H9 (cell line): ENCODE data around the gene ADGRD1. TPM values are rescaled to one million over a fixed set of nuclear protein-coding genes. Genes with fewer than 3 reads are reported as not detected.

ENCODE experiments used
- DNase-seq: peaks from one replicate; pipeline ENCODE4 v3.0.0-alpha.2; 2017
- H2AFZ ChIP-seq: one replicate; pipeline ENCODE4 v1.6.1; 2013; ENCODE audit warnings: mild to moderate bottlenecking, low read length, control low read depth, moderate library complexity
- H2AK5ac ChIP-seq: 2 replicates; pipeline ENCODE4 v1.6.1; 2013; ENCODE audit warnings: low read length, control low read depth, mixed read lengths; ENCODE audit not compliant: insufficient read length
- H2BK120ac ChIP-seq: one replicate; pipeline ENCODE4 v1.6.1; 2013; ENCODE audit warnings: low read depth, mild to moderate bottlenecking, low read length, control low read depth, inconsistent platforms; ENCODE audit not compliant: poor library complexity, severe bottlenecking
- H2BK12ac ChIP-seq: 2 replicates; pipeline ENCODE4 v1.6.1; 2013; ENCODE audit warnings: low read length, control low read depth, mixed read lengths, low read depth; ENCODE audit not compliant: insufficient read length
- H2BK15ac ChIP-seq: 2 replicates; pipeline ENCODE4 v1.6.1; 2013; ENCODE audit warnings: low read depth, low read length, control low read depth
- H2BK20ac ChIP-seq: one replicate; pipeline ENCODE4 v1.6.1; 2013; ENCODE audit warnings: low read depth, mild to moderate bottlenecking, low read length, control low read depth, inconsistent platforms; ENCODE audit not compliant: poor library complexity, severe bottlenecking
- H2BK5ac ChIP-seq: 2 replicates; pipeline ENCODE4 v1.6.1; 2013; ENCODE audit warnings: low read length, control low read depth, mixed read lengths; ENCODE audit not compliant: insufficient read length
- H3K14ac ChIP-seq: 2 replicates; pipeline ENCODE4 v1.6.1; 2013; ENCODE audit warnings: low read length, control low read depth; ENCODE audit not compliant: insufficient read depth
- H3K18ac ChIP-seq: 2 replicates; pipeline ENCODE4 v1.6.1; 2013; ENCODE audit warnings: low read depth, mild to moderate bottlenecking, mixed read lengths, low read length, control low read depth; ENCODE audit not compliant: insufficient read length
- H3K23ac ChIP-seq: 2 replicates; pipeline ENCODE4 v1.6.1; 2013; ENCODE audit warnings: low read length, control low read depth, mixed read lengths, low read depth; ENCODE audit not compliant: insufficient read length
- H3K23me2 ChIP-seq: 2 replicates; pipeline ENCODE4 v1.6.1; 2013; ENCODE audit warnings: low read depth, mild to moderate bottlenecking, mixed read lengths, low read length, control low read depth; ENCODE audit not compliant: insufficient read length, poor library complexity, severe bottlenecking
- H3K27ac ChIP-seq: 2 replicates; pipeline ENCODE4 v1.5.1; 2013; ENCODE audit warnings: low read length, control low read depth, mixed read lengths, low read depth; ENCODE audit not compliant: insufficient read length
- H3K27me3 ChIP-seq: 2 replicates; pipeline ENCODE4 v1.6.1; 2013; ENCODE audit warnings: low read length, control low read depth, inconsistent platforms; ENCODE audit not compliant: insufficient read depth
- H3K4ac ChIP-seq: 2 replicates; pipeline ENCODE4 v1.6.1; 2013; ENCODE audit warnings: low read depth, mild to moderate bottlenecking, control low read depth, inconsistent platforms, low read length, moderate library complexity
- H3K4me1 ChIP-seq: 2 replicates; pipeline ENCODE4 v1.6.1; 2013; ENCODE audit warnings: low read length, control low read depth, inconsistent platforms; ENCODE audit not compliant: insufficient read depth
- H3K4me2 ChIP-seq: 2 replicates; pipeline ENCODE4 v1.6.1; 2013; ENCODE audit warnings: low read length, control low read depth, mixed read lengths; ENCODE audit not compliant: insufficient read length, insufficient read depth
- H3K56ac ChIP-seq: 2 replicates; pipeline ENCODE4 v1.6.1; 2013; ENCODE audit warnings: low read depth, mild to moderate bottlenecking, mixed read lengths, low read length, control low read depth; ENCODE audit not compliant: insufficient read length
- H3K79me1 ChIP-seq: 2 replicates; pipeline ENCODE4 v1.6.1; 2013; ENCODE audit warnings: low read depth, mild to moderate bottlenecking, moderate library complexity, low read length, control low read depth, inconsistent platforms; ENCODE audit not compliant: insufficient read depth, poor library complexity, severe bottlenecking
- H3K79me2 ChIP-seq: 2 replicates; pipeline ENCODE4 v1.6.1; 2013; ENCODE audit warnings: low read length, control low read depth, inconsistent platforms; ENCODE audit not compliant: insufficient read depth
- H3K9ac ChIP-seq: 2 replicates; pipeline ENCODE4 v1.6.1; 2013; ENCODE audit warnings: low read length, control low read depth, mixed read lengths; ENCODE audit not compliant: insufficient read length; ENCODE audit errors: extremely low read depth
- H3K9me3 ChIP-seq: one replicate; pipeline ENCODE4 v1.6.1; 2013; ENCODE audit warnings: low read depth, low read length, inconsistent platforms; ENCODE audit not compliant: control insufficient read depth
- H3T11ph ChIP-seq: one replicate; pipeline ENCODE4 v1.6.1; 2013; ENCODE audit warnings: mild to moderate bottlenecking, low read length, control low read depth, inconsistent platforms
- H4K20me1 ChIP-seq: one replicate; pipeline ENCODE4 v1.6.1; 2013; ENCODE audit not compliant: control insufficient read depth, insufficient read length, insufficient read depth
- H4K5ac ChIP-seq: 2 replicates; pipeline ENCODE4 v1.6.1; 2013; ENCODE audit warnings: low read depth, mild to moderate bottlenecking, mixed read lengths, low read length, control low read depth; ENCODE audit not compliant: insufficient read length
- H4K8ac ChIP-seq: replicated peaks from 2 replicates; pipeline ENCODE4 v1.6.1; 2013; ENCODE audit warnings: low read length, control low read depth, mixed read lengths, low read depth; ENCODE audit not compliant: insufficient read length
- H4K91ac ChIP-seq: 2 replicates; pipeline ENCODE4 v1.6.1; 2013; ENCODE audit warnings: low read depth, mild to moderate bottlenecking, moderate library complexity, mixed read lengths, low read length, control low read depth; ENCODE audit not compliant: insufficient read length
- H3K27ac Mint-ChIP-seq, 3 experiments: 2 replicates in 2 of 3; 3 replicates in 1 of 3; pipeline ENCODE4 v1.8.0; 2020 to 2021; ENCODE audit warnings: mixed read lengths in 3 of 3, mild to moderate bottlenecking in 1 of 3, moderate library complexity in 1 of 3
- H3K27me3 Mint-ChIP-seq: 2 replicates; pipeline ENCODE4 v1.8.0; 2021; ENCODE audit warnings: low read depth, mild to moderate bottlenecking, moderate library complexity, mixed read lengths
- H3K36me3 Mint-ChIP-seq, 3 experiments: 2 replicates in 2 of 3; 3 replicates in 1 of 3; pipeline ENCODE4 v1.8.0; 2020 to 2021; ENCODE audit warnings: low read depth in 3 of 3, mixed read lengths in 3 of 3; ENCODE audit not compliant: insufficient read depth in 1 of 3
- H3K4me1 Mint-ChIP-seq, 2 experiments: 2 replicates each; pipeline ENCODE4 v1.8.0; 2020; ENCODE audit warnings: mixed read lengths in 2 of 2
- H3K4me3 Mint-ChIP-seq, 2 experiments: 2 replicates in 1 of 2; 3 replicates in 1 of 2; pipeline ENCODE4 v1.8.0; 2020 to 2021; ENCODE audit warnings: mild to moderate bottlenecking in 2 of 2, mixed read lengths in 2 of 2, moderate library complexity in 1 of 2
- H3K9me3 Mint-ChIP-seq, 2 experiments: 2 replicates in 1 of 2; 3 replicates in 1 of 2; pipeline ENCODE4 v1.8.0; 2020; ENCODE audit warnings: mild to moderate bottlenecking in 2 of 2, mixed read lengths in 2 of 2, moderate library complexity in 1 of 2
- CTCF ChIP-seq: fragments of 200-600 bp; sonication (generic); conservative IDR thresholded peaks from 3 replicates; pipeline ENCODE4 v1.8.0; 2021; ENCODE audit warnings: antibody characterized with exemption, mild to moderate bottlenecking
- WGBS: extraction: QIAGEN DNeasy Blood & Tissue Kit; methylation state at CpG from one replicate; pipeline ENCODE4 v1.1.7; 2013; ENCODE audit warnings: missing lambda C conversion rate, low lambda C conversion rate, mixed read lengths; ENCODE audit not compliant: insufficient read length; ENCODE audit errors: extremely low coverage; 5-methylcytosine and 5-hydroxymethylcytosine counted together
- total RNA-seq: library from RNA; stranded (reverse); gene quantifications from 2 replicates; pipeline ENCODE4 v1.2.1, GENCODE V29; 2021

Gene ADGRD1
- total RNA-seq, 1 experiment from 2014 or later, result 0.52 TPM

- H2AK5ac ChIP-seq, result no peak overlapping the region
- H3K79me2 ChIP-seq, result no peaks in the 10 kb centered on the region
- no peak overlapping the region for H4K91ac ChIP-seq
- no peak overlapping the region; the same call in 1 of the 2 replicates for H3K4ac ChIP-seq
- Mint-ChIP-seq H3K4me3 (no peak overlapping the region), H3K4me1 (no peaks in the 10 kb centered on the region), H3K27me3 (peaks cover 1% of the 10 kb centered on the region), H3K27ac (no peak overlapping the region), H3K36me3 (no peaks in the 10 kb centered on the region), H3K9me3 (no peaks in the 10 kb centered on the region)
- H3K27ac ChIP-seq, result no peak overlapping the region
- H2BK5ac ChIP-seq, result no peak overlapping the region
- no peak overlapping the region for H2BK15ac ChIP-seq
- H3K4me1 ChIP-seq, result no peaks in the 10 kb centered on the region
- no peak overlapping the region; the same call in 1 of the 2 replicates for H3K14ac ChIP-seq
- no peaks in the 10 kb centered on the region for H4K20me1 ChIP-seq
- no peak overlapping the region for H3K4me2 ChIP-seq
- H3K18ac ChIP-seq, result no peak overlapping the region
- no peak overlapping the region for H3K56ac ChIP-seq
- no peak overlapping the region for H4K5ac ChIP-seq
- H3K9me3 ChIP-seq, result no peaks in the 10 kb centered on the region
- H2BK12ac ChIP-seq, result no peak overlapping the region
- H2BK20ac ChIP-seq, result no peak overlapping the region
- H3K23ac ChIP-seq, result no peak overlapping the region
- no peaks in the 10 kb centered on the region for H3K79me1 ChIP-seq
- H3K9ac ChIP-seq, result no peak overlapping the region
- no peaks in the 10 kb centered on the region for H3K23me2 ChIP-seq
- H4K8ac ChIP-seq, result no peak overlapping the region
- no CpG with 5 or more reads among the region's 31 CpGs for WGBS
- no peak overlapping the region for H2BK120ac ChIP-seq
- no peaks in the 10 kb centered on the region for H3K27me3 ChIP-seq
- no peak overlapping the region for H3T11ph ChIP-seq
- TF ChIP-seq CTCF, result no peak
- H2AFZ ChIP-seq, result no peak overlapping the region
- DNase-seq, result peak; percentile 25
Observed at GRCh38 chr12:131097202-131098177, 143.8 kb downstream of the ADGRD1 start.
